ENCODE measurements around the gene IVD.

Gene IVD

GRCh38 chr15:40369971-40370370 is 35.6 kb upstream of the IVD start:
- TF ChIP-seq, protein P1, sequence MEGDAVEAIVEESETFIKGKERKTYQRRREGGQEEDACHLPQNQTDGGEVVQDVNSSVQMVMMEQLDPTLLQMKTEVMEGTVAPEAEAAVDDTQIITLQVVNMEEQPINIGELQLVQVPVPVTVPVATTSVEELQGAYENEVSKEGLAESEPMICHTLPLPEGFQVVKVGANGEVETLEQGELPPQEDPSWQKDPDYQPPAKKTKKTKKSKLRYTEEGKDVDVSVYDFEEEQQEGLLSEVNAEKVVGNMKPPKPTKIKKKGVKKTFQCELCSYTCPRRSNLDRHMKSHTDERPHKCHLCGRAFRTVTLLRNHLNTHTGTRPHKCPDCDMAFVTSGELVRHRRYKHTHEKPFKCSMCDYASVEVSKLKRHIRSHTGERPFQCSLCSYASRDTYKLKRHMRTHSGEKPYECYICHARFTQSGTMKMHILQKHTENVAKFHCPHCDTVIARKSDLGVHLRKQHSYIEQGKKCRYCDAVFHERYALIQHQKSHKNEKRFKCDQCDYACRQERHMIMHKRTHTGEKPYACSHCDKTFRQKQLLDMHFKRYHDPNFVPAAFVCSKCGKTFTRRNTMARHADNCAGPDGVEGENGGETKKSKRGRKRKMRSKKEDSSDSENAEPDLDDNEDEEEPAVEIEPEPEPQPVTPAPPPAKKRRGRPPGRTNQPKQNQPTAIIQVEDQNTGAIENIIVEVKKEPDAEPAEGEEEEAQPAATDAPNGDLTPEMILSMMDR (IDR thresholded peaks at IDR 0.05; ENCODE audit: low read depth, low read length), result no peak
- TF ChIP-seq POLR2A (IDR thresholded peaks at IDR 0.05; ENCODE audit: extremely low read depth, insufficient read length) (no peak), MYC (IDR thresholded peaks at IDR 0.05; ENCODE audit: low read depth, low read length) (no peak)
- TF ChIP-seq, protein P2, sequence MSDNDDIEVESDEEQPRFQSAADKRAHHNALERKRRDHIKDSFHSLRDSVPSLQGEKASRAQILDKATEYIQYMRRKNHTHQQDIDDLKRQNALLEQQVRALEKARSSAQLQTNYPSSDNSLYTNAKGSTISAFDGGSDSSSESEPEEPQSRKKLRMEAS (IDR thresholded peaks at IDR 0.05; ENCODE audit: low read depth, low read length), result no peak
- no peak overlapping the region for H3K4me3 ChIP-seq (ENCODE audit: low read depth, low read length)
- no peak for DNase-seq (ENCODE audit: low read depth)

- DNase-seq (ENCODE audit: low read depth), result no peak
- no peak overlapping the region for H3K4me3 ChIP-seq (ENCODE audit: low read depth, low read length)
- TF ChIP-seq, protein P2 (IDR thresholded peaks at IDR 0.05; ENCODE audit: low read depth, low read length), result no peak
- TF ChIP-seq POLR2A (IDR thresholded peaks at IDR 0.05; ENCODE audit: extremely low read depth, insufficient read length) (no peak), MYC (IDR thresholded peaks at IDR 0.05; ENCODE audit: low read depth, low read length) (no peak)
- TF ChIP-seq, protein P1 (IDR thresholded peaks at IDR 0.05; ENCODE audit: low read depth, low read length), result no peak
These were observed 32.6 kb upstream of the IVD start for GRCh38 chr15:40372981-40373380.

DNA sequence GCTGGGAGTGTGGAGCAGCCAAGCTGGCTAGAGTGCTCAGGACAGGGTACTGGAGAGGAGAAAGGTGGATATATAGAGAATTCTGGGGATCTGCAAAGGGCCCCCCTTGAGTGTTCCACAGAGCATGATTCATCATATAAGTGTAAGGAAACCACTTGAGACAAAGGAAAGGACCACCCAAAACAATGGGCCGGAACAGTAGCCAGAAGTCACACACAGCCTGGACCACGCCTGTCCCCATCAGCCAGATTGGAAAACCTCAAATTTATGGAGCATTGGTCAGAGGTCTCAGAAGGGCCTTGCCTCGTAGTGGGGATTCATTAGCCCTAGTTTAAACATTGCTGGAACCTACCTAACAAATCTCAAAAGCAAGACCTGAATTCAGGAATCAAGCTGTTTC is 28.0 kb upstream of the IVD start:
- no peak overlapping the region for H3K4me3 ChIP-seq (ENCODE audit: low read depth, low read length)
- no peak for TF ChIP-seq POLR2A (IDR thresholded peaks at IDR 0.05; ENCODE audit: extremely low read depth, insufficient read length)
- TF ChIP-seq, protein P2 (IDR thresholded peaks at IDR 0.05; ENCODE audit: low read depth, low read length), result no peak
- TF ChIP-seq, protein P1 (IDR thresholded peaks at IDR 0.05; ENCODE audit: low read depth, low read length), result no peak
- TF ChIP-seq MYC (IDR thresholded peaks at IDR 0.05; ENCODE audit: low read depth, low read length), result no peak
- no peak for DNase-seq (ENCODE audit: low read depth)

GRCh38 chr15:40379374-40379773 is 26.2 kb upstream of the IVD start:
- TF ChIP-seq MYC (IDR thresholded peaks at IDR 0.05; ENCODE audit: low read depth, low read length), result no peak
- TF ChIP-seq, protein P1 (IDR thresholded peaks at IDR 0.05; ENCODE audit: low read depth, low read length), result no peak
- TF ChIP-seq POLR2A (IDR thresholded peaks at IDR 0.05; ENCODE audit: extremely low read depth, insufficient read length), result no peak
- TF ChIP-seq, protein P2 (IDR thresholded peaks at IDR 0.05; ENCODE audit: low read depth, low read length), result no peak
- DNase-seq (ENCODE audit: low read depth), result no peak
- no peak overlapping the region for H3K4me3 ChIP-seq (ENCODE audit: low read depth, low read length)

- H3K4me3 ChIP-seq (ENCODE audit: low read depth, low read length), result no peak overlapping the region
- TF ChIP-seq POLR2A (IDR thresholded peaks at IDR 0.05; ENCODE audit: extremely low read depth, insufficient read length) (no peak), MYC (IDR thresholded peaks at IDR 0.05; ENCODE audit: low read depth, low read length) (no peak)
- TF ChIP-seq, protein P2 (IDR thresholded peaks at IDR 0.05; ENCODE audit: low read depth, low read length), result no peak
- TF ChIP-seq, protein P1 (IDR thresholded peaks at IDR 0.05; ENCODE audit: low read depth, low read length), result no peak
- DNase-seq (ENCODE audit: low read depth), result no peak
These were observed 25.7 kb upstream of the IVD start for GRCh38 chr15:40379853-40380252.

GRCh38 chr15:40380636-40381035 is 25.0 kb upstream of the IVD start:
- no peak overlapping the region for H3K4me3 ChIP-seq (ENCODE audit: low read depth, low read length)
- no peak for TF ChIP-seq POLR2A (IDR thresholded peaks at IDR 0.05; ENCODE audit: extremely low read depth, insufficient read length)
- TF ChIP-seq, protein P2 (IDR thresholded peaks at IDR 0.05; ENCODE audit: low read depth, low read length), result no peak
- TF ChIP-seq, protein P1 (IDR thresholded peaks at IDR 0.05; ENCODE audit: low read depth, low read length), result no peak
- no peak for TF ChIP-seq MYC (IDR thresholded peaks at IDR 0.05; ENCODE audit: low read depth, low read length)
- DNase-seq (ENCODE audit: low read depth), result no peak

Measured in NB4 (cell line).